DOHH2 (cell line): ENCODE measurements around the gene MUC12.

ENCODE experiments used
- H3F3A ChIP-seq: fragments of 200-600 bp; sonication (generic), shearing (Covaris generic); 2 replicates; pipeline ENCODE4 v1.6.0; 2016; ENCODE audit warnings: antibody characterized with exemption, mild to moderate bottlenecking; ENCODE audit not compliant: control insufficient read depth, insufficient read depth
- H3K27ac ChIP-seq: fragments of 200-600 bp; sonication (generic); 2 replicates; pipeline ENCODE4 v1.5.1; 2014; ENCODE audit warnings: low read depth, mild to moderate bottlenecking, low read length, moderate library complexity
- H3K27me3 ChIP-seq: fragments of 200-600 bp; sonication (generic); 2 replicates; pipeline ENCODE4 v1.6.1; 2014; ENCODE audit warnings: mild to moderate bottlenecking, low read length, mixed read lengths; ENCODE audit not compliant: control insufficient read depth
- H3K36me3 ChIP-seq: fragments of 200-600 bp; sonication (generic); 2 replicates; pipeline ENCODE4 v1.6.1; 2014; ENCODE audit warnings: mild to moderate bottlenecking, low read length, moderate library complexity, mixed read lengths; ENCODE audit not compliant: control insufficient read depth
- H3K4me1 ChIP-seq: fragments of 200-600 bp; sonication (generic); 2 replicates; pipeline ENCODE4 v1.6.1; 2014; ENCODE audit warnings: mild to moderate bottlenecking, low read length, mixed read lengths; ENCODE audit not compliant: control insufficient read depth
- H3K4me2 ChIP-seq: fragments of 200-600 bp; sonication (generic); 2 replicates; pipeline ENCODE4 v1.6.0; 2014; ENCODE audit warnings: mild to moderate bottlenecking, low read length, moderate library complexity
- H3K4me3 ChIP-seq: fragments of 200-600 bp; sonication (generic); 2 replicates; pipeline ENCODE4 v1.5.1; 2014; ENCODE audit warnings: mild to moderate bottlenecking, low read length, mixed read lengths
- H3K79me2 ChIP-seq: fragments of 200-600 bp; sonication (generic); 2 replicates; pipeline ENCODE4 v1.6.1; 2014; ENCODE audit warnings: mild to moderate bottlenecking, low read length, mixed read lengths; ENCODE audit not compliant: control insufficient read depth
- H3K9me2 ChIP-seq: fragments of 200-600 bp; sonication (generic); replicated peaks from 2 replicates; pipeline ENCODE4 v1.6.1; 2014; ENCODE audit warnings: mild to moderate bottlenecking, low read length, mixed read lengths; ENCODE audit not compliant: control insufficient read depth
- H3K9me3 ChIP-seq: fragments of 200-600 bp; sonication (generic); 2 replicates; pipeline ENCODE4 v1.6.1; 2014; ENCODE audit warnings: antibody characterized with exemption, low read length, mixed read lengths; ENCODE audit not compliant: control insufficient read depth, insufficient read depth
- H4K20me1 ChIP-seq: fragments of 200-600 bp; sonication (generic); 2 replicates; pipeline ENCODE4 v1.6.0; 2014; ENCODE audit warnings: low read depth, mild to moderate bottlenecking, antibody characterized with exemption, low read length, moderate library complexity; ENCODE audit not compliant: control insufficient read depth, insufficient read depth
- CTCF ChIP-seq: fragments of 200-600 bp; sonication (generic); IDR thresholded peaks from one replicate; pipeline ENCODE4 v1.5.1; 2014; ENCODE audit warnings: antibody characterized with exemption, mild to moderate bottlenecking, low read depth, low read length; ENCODE audit not compliant: poor library complexity, severe bottlenecking
- EZH2phosphoT487 ChIP-seq: fragments of 200-600 bp; sonication (generic); IDR thresholded peaks from 2 replicates; pipeline ENCODE4 v1.6.1; 2017; ENCODE audit warnings: borderline replicate concordance, mild to moderate bottlenecking, antibody characterized with exemption, low read length, moderate library complexity, mixed read lengths

MUC12 gene

GRCh38 chr7:100967292-100967863, 2.0 kb upstream of the MUC12 start:
- Histone ChIP-seq H3K4me2 (no peak overlapping the region), H3K36me3 (no peaks in the 10 kb centered on the region), H3K9me2 (no peaks in the 10 kb centered on the region), H4K20me1 (no peaks in the 10 kb centered on the region), H3K27me3 (peaks cover 24% of the 10 kb centered on the region), H3K4me3 (no peak overlapping the region), H3F3A (no peaks in the 10 kb centered on the region), H3K79me2 (no peaks in the 10 kb centered on the region), H3K9me3 (no peaks in the 10 kb centered on the region), H3K4me1 (no peaks in the 10 kb centered on the region), H3K27ac (no peak overlapping the region)
- no peak for TF ChIP-seq EZH2phosphoT487
- TF ChIP-seq CTCF = no peak

GRCh38 chr7:100968031-100968430, 1.3 kb upstream of the MUC12 start:
- H3K4me2 ChIP-seq = no peak overlapping the region
- H3K9me3 ChIP-seq = no peaks in the 10 kb centered on the region
- no peak for TF ChIP-seq EZH2phosphoT487
- TF ChIP-seq CTCF = no peak
- H3K27me3 ChIP-seq = peaks cover 30% of the 10 kb centered on the region
- no peaks in the 10 kb centered on the region for H3K36me3 ChIP-seq
- no peaks in the 10 kb centered on the region for H3K79me2 ChIP-seq
- H3K9me2 ChIP-seq = no peaks in the 10 kb centered on the region
- H3K4me1 ChIP-seq = no peaks in the 10 kb centered on the region
- no peak overlapping the region for H3K27ac ChIP-seq
- H4K20me1 ChIP-seq = no peaks in the 10 kb centered on the region
- no peak overlapping the region for H3K4me3 ChIP-seq
- no peaks in the 10 kb centered on the region for H3F3A ChIP-seq

- TF ChIP-seq CTCF (no peak), EZH2phosphoT487 (no peak)
- no peak overlapping the region for H3K27ac ChIP-seq
- H3K4me2 ChIP-seq = no peak overlapping the region
- no peaks in the 10 kb centered on the region for H4K20me1 ChIP-seq
- no peaks in the 10 kb centered on the region for H3K9me3 ChIP-seq
- H3K4me1 ChIP-seq = no peaks in the 10 kb centered on the region
- no peaks in the 10 kb centered on the region for H3F3A ChIP-seq
- no peaks in the 10 kb centered on the region for H3K36me3 ChIP-seq
- H3K79me2 ChIP-seq = no peaks in the 10 kb centered on the region
- no peak overlapping the region for H3K4me3 ChIP-seq
- H3K9me2 ChIP-seq = no peaks in the 10 kb centered on the region
- H3K27me3 ChIP-seq = peaks cover 31% of the 10 kb centered on the region
These were observed 715 bp upstream of the MUC12 start for GRCh38 chr7:100968650-100969049.
